ENCODE measurements around the gene SMARCC2. TPM values are rescaled to one million over a fixed set of nuclear protein-coding genes. Genes with fewer than 3 reads are reported as not detected.
"Not testable (repeated sequence)": the region's sequence is repeated elsewhere in the genome, so short reads cannot be mapped to it uniquely, and the experiment has no call there.

Gene SMARCC2
- total RNA-seq, 1 experiment from 2014 or later, result 28.9 TPM

GRCh38 chr12:56169229-56169759 is 20.0 kb downstream of the SMARCC2 start:
- no peak for DNase-seq (ENCODE audit: extremely low read depth, low read depth)

GRCh38 chr12:56165369-56165768 is 23.9 kb downstream of the SMARCC2 start:
- DNase-seq (ENCODE audit: extremely low read depth, low read depth), result no peak

- DNase-seq (ENCODE audit: extremely low read depth, low read depth), result no peak
Measured at GRCh38 chr12:56164345-56164729, 24.9 kb downstream of the SMARCC2 start.

GRCh38 chr12:56163533-56164344 is 25.5 kb downstream of the SMARCC2 start:
- no peak for DNase-seq (ENCODE audit: extremely low read depth, low read depth)

GRCh38 chr12:56162468-56163290 is 26.6 kb downstream of the SMARCC2 start:
- no peak for DNase-seq (ENCODE audit: extremely low read depth, low read depth)

GRCh38 chr12:56161690-56162351 is 27.5 kb downstream of the SMARCC2 start:
- no peak for DNase-seq (ENCODE audit: extremely low read depth, low read depth)

- DNase-seq (ENCODE audit: extremely low read depth, low read depth), result no peak
Measured at GRCh38 chr12:56160894-56161689, 28.2 kb downstream of the SMARCC2 start.

- DNase-seq (ENCODE audit: extremely low read depth, low read depth), result no peak
Measured at GRCh38 chr12:56160193-56160763, 29.0 kb downstream of the SMARCC2 start.

- DNase-seq (ENCODE audit: extremely low read depth, low read depth), result no peak
Measured at GRCh38 chr12:56159482-56160192, 29.6 kb downstream of the SMARCC2 start.

- DNase-seq (ENCODE audit: extremely low read depth, low read depth), result peak; percentile 52
Measured at GRCh38 chr12:56158926-56159461, 30.3 kb downstream of the SMARCC2 start.

- peak; percentile 99 for DNase-seq (ENCODE audit: extremely low read depth, low read depth)
Measured at GRCh38 chr12:56158029-56158925, 31.0 kb downstream of the SMARCC2 start, which contains the start of gene MYL6. MYL6 (plus strand) TSS chr12:56158359; CDS start chr12:56158402, 43 bp downstream.

- DNase-seq (ENCODE audit: extremely low read depth, low read depth), result peak; percentile 54
Measured at GRCh38 chr12:56157201-56158028, 31.9 kb downstream of the SMARCC2 start.

GRCh38 chr12:56156464-56157200 is 32.7 kb downstream of the SMARCC2 start:
- not testable (repeated sequence) for DNase-seq (ENCODE audit: extremely low read depth, low read depth)

GRCh38 chr12:56155256-56155845 is 33.9 kb downstream of the SMARCC2 start:
- DNase-seq (ENCODE audit: extremely low read depth, low read depth), result no peak

- no peak for DNase-seq (ENCODE audit: extremely low read depth, low read depth)
Measured at GRCh38 chr12:56154818-56155217, 34.5 kb downstream of the SMARCC2 start.

Data from NCI-H460 (cell line).